WTC11 (cell line): ENCODE measurements around the gene NDUFA3. TPM values are rescaled to one million over a fixed set of nuclear protein-coding genes. Genes with fewer than 3 reads are reported as not detected.
"Not testable (repeated sequence)": the region's sequence is repeated elsewhere in the genome, so short reads cannot be mapped to it uniquely, and the experiment has no call there.

ENCODE experiments used
- ATAC-seq: fragments of 200-7000 bp; cut with Tn5 transposase; 2 replicates; pipeline ENCODE4 v1.10.0; 2021; ENCODE audit warnings: mild to moderate bottlenecking, moderate library complexity
- CTCF ChIA-PET: fragments of 300-600 bp; sonication (Branson Sonifier 250); formaldehyde crosslinking; loops from one replicate; lab custom pipeline; 2021; ENCODE audit warnings: antibody characterized with exemption; lab: Charles Lee
- POLR2A ChIA-PET: fragments of 350-600 bp; sonication (Branson Sonifier 250); formaldehyde crosslinking; loops from one replicate; lab custom pipeline; 2021; ENCODE audit warnings: antibody characterized with exemption; lab: Charles Lee
- DNase-seq: peaks from one replicate; pipeline ENCODE4 v3.0.0; 2021; ENCODE audit warnings: low spot score
- H3K27ac Mint-ChIP-seq: 2 replicates; pipeline ENCODE4 v1.8.0; 2021; ENCODE audit warnings: mixed read lengths
- H3K27me3 Mint-ChIP-seq: 2 replicates; pipeline ENCODE4 v1.8.0; 2021; ENCODE audit warnings: low read depth, mild to moderate bottlenecking, moderate library complexity, mixed read lengths
- H3K36me3 Mint-ChIP-seq: 2 replicates; pipeline ENCODE4 v1.8.0; 2021; ENCODE audit warnings: mixed read lengths
- H3K4me1 Mint-ChIP-seq: 2 replicates; pipeline ENCODE4 v1.8.0; 2022; ENCODE audit warnings: mixed read lengths
- H3K4me3 Mint-ChIP-seq: 2 replicates; pipeline ENCODE4 v1.8.0; 2021; ENCODE audit warnings: mild to moderate bottlenecking, moderate library complexity, mixed read lengths
- H3K9me3 Mint-ChIP-seq: 2 replicates; pipeline ENCODE4 v1.8.0; 2021; ENCODE audit warnings: mixed read lengths
- CBFB ChIP-seq: sonication (generic); formaldehyde crosslinking; IDR thresholded peaks from 2 replicates; pipeline ENCODE4 v1.8.1; 2022; ENCODE audit warnings: mild to moderate bottlenecking, low read depth, missing genetic modification reagents
- KAT7 ChIP-seq: sonication (generic); formaldehyde crosslinking; IDR thresholded peaks from 2 replicates; pipeline ENCODE4 v1.8.1; 2023; ENCODE audit warnings: missing genetic modification reagents, mild to moderate bottlenecking, borderline replicate concordance
- NFYB ChIP-seq: sonication (generic); formaldehyde crosslinking; conservative IDR thresholded peaks from 2 replicates; pipeline ENCODE4 v1.8.0; 2022; ENCODE audit warnings: low read depth, missing genetic modification reagents
- RELA ChIP-seq: sonication (generic); formaldehyde crosslinking; IDR thresholded peaks from 2 replicates; pipeline ENCODE4 v1.8.1; 2022; ENCODE audit warnings: missing genetic modification reagents, mild to moderate bottlenecking, borderline replicate concordance
- SMAD3 ChIP-seq: sonication (generic); formaldehyde crosslinking; IDR thresholded peaks from 2 replicates; pipeline ENCODE4 v1.8.0; 2022; ENCODE audit warnings: missing genetic modification reagents, mild to moderate bottlenecking, borderline replicate concordance
- SMAD4 ChIP-seq: sonication (generic); formaldehyde crosslinking; IDR thresholded peaks from 2 replicates; pipeline ENCODE4 v1.8.0; 2022; ENCODE audit warnings: mild to moderate bottlenecking, missing genetic modification reagents
- SP1 ChIP-seq: sonication (generic); formaldehyde crosslinking; conservative IDR thresholded peaks from 2 replicates; pipeline ENCODE4 v1.8.1; 2022; ENCODE audit warnings: missing genetic modification reagents
- TEAD1 ChIP-seq: sonication (generic); formaldehyde crosslinking; IDR thresholded peaks from 2 replicates; pipeline ENCODE4 v1.8.0; 2022; ENCODE audit warnings: mild to moderate bottlenecking, missing genetic modification reagents
- ZNF121 ChIP-seq: sonication (generic); formaldehyde crosslinking; IDR thresholded peaks from 2 replicates; pipeline ENCODE4 v1.8.0; 2023; ENCODE audit warnings: missing genetic modification reagents
- ZNF138 ChIP-seq: sonication (generic); formaldehyde crosslinking; conservative IDR thresholded peaks from 2 replicates; pipeline ENCODE4 v1.8.1; 2022; ENCODE audit warnings: mild to moderate bottlenecking, moderate library complexity, missing genetic modification reagents
- ZNF219 ChIP-seq: sonication (generic); formaldehyde crosslinking; IDR thresholded peaks from 2 replicates; pipeline ENCODE4 v1.8.0; 2023; ENCODE audit warnings: missing genetic modification reagents, mild to moderate bottlenecking, borderline replicate concordance
- ZNF263 ChIP-seq: sonication (generic); formaldehyde crosslinking; IDR thresholded peaks from 2 replicates; pipeline ENCODE4 v1.8.1; 2022; ENCODE audit warnings: low read depth, mild to moderate bottlenecking, moderate library complexity, missing genetic modification reagents
- ZNF423 ChIP-seq: fragments of 250-450 bp; sonication (Bioruptor Pico); IDR thresholded peaks from 2 replicates; pipeline ENCODE4 v2.1.2; 2022; ENCODE audit warnings: mild to moderate bottlenecking, moderate library complexity
- ZNF671 ChIP-seq: fragments of 250-450 bp; sonication (Bioruptor Pico); IDR thresholded peaks from 2 replicates; pipeline ENCODE4 v1.8.0; 2021; ENCODE audit warnings: mild to moderate bottlenecking
- total RNA-seq: library from RNA; stranded (reverse); gene quantifications from 3 replicates; pipeline ENCODE4 v1.2.3, GENCODE V29; 2021
- TF ChIP-seq, protein P1 (sequence below): sonication (generic); formaldehyde crosslinking; IDR thresholded peaks from 2 replicates; pipeline ENCODE4 v1.8.0; 2022; ENCODE audit warnings: mild to moderate bottlenecking, missing genetic modification reagents
- TF ChIP-seq, protein P2 (sequence below): sonication (generic); formaldehyde crosslinking; IDR thresholded peaks from 2 replicates; pipeline ENCODE4 v1.8.0; 2023; ENCODE audit warnings: missing genetic modification reagents
- TF ChIP-seq, protein P3 (sequence below): sonication (generic); formaldehyde crosslinking; IDR thresholded peaks from 2 replicates; pipeline ENCODE4 v1.8.1; 2023; ENCODE audit warnings: mild to moderate bottlenecking, missing genetic modification reagents
- TF ChIP-seq, protein P4 (sequence below): sonication (generic); formaldehyde crosslinking; IDR thresholded peaks from 2 replicates; pipeline ENCODE4 v1.8.1; 2022; ENCODE audit warnings: low read depth, mild to moderate bottlenecking, moderate library complexity, missing genetic modification reagents, borderline replicate concordance
- TF ChIP-seq, protein P5 (sequence below): sonication (generic); formaldehyde crosslinking; IDR thresholded peaks from 2 replicates; pipeline ENCODE4 v1.8.1; 2022; ENCODE audit warnings: mild to moderate bottlenecking, moderate library complexity, missing genetic modification reagents
- TF ChIP-seq, protein P6 (sequence below): sonication (generic); formaldehyde crosslinking; IDR thresholded peaks from 2 replicates; pipeline ENCODE4 v1.8.0; 2023; ENCODE audit warnings: mild to moderate bottlenecking, missing genetic modification reagents

Gene NDUFA3
- total RNA-seq, 1 experiment from 2014 or later: 181 TPM

DNA sequence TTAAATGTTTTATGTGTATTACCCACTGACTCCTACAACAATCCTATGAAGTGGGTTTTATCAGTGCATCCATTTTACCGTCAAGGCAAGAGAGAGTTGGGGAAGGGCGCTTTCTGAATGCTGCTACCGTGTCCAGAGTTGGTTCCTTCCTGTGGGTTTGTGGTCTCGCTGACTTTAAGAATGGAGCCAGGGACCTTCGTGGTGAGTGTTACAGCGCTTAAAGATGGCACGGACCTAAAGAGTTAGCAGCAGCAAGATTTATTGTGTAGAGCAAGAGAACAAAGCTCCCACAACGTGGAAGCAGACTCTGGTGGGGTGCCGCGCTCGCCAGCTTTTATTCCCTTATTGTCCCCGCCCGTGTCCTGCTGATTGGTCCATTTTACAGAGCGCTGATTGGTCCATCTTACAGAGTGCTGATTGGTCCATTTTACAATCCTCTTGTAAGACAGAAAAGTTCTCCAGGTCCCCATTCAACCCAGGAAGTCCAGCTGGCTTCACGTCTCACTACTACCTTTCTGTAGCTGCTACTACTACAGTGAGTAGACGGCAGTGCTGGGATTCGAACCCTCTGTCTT is 8.1 kb upstream of the NDUFA3 start:
- Mint-ChIP-seq H3K4me3 (peak overlapping the region; percentile 77), H3K27ac (no peak overlapping the region), H3K27me3 (peaks cover 34% of the 10 kb centered on the region)
- CTCF ChIA-PET: interaction anchor here (1.2 to 3.9 kb wide), 5 partner anchors 64 to 301 kb away, joined by 3 to 68 read pairs (median 7); no protein-coding TSS in a partner anchor
- DNase-seq: no peak
- TF ChIP-seq ZNF671 (CRISPR knock-in tag): no peak
- peak; percentile 66 for TF ChIP-seq NFYB (CRISPR knock-in tag)
- TF ChIP-seq, all 79 proteins: peak for 1
- Mint-ChIP-seq H3K36me3 (no peaks in the 10 kb centered on the region; the same call in 1 of the 2 replicates), H3K9me3 (peaks cover 3% of the 10 kb centered on the region; the same call in 1 of the 2 replicates), H3K4me1 (peaks cover 6% of the 10 kb centered on the region)
- ATAC-seq: no peak
- POLR2A ChIA-PET: interaction anchor here (1.3 kb wide), 1 partner anchor 152 kb away, joined by 3 read pairs; no protein-coding TSS in a partner anchor

DNA sequence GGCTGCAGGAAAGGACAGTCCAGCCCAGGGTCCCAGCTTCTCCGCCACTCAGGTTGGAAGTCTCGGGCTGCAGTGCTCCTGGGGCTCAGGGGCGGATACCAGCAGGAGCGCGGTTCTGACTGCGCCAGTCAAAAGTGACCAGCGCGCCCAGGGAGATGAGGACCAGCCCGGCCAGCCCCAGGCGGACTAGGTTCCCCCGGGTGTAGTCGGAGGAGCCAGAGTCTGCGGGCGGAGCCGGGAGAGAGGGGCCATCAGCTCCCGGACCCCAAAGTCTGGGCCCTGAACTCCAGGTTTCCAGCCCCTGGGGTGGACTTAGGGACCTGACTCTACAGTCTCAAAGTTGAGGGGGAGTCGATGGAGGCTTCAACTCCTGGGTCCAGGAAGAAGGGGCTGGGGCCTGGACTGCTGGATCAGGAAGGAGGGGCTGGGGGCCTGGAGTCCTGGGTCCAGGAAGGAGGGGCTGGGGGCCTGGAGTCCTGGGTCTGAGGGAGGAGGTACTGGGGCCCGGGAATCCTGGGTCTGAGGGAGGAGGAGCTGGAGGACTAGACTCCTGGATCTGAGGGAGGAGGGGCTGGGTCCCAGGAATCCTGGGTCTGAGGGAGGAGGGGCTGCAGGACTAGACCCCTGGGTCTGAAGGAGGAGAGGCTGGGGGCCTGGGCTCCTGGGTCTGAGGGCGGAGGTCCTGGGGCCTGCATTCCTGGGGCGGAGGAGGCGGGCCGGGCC is 7.4 kb upstream of the NDUFA3 start:
- Mint-ChIP-seq H3K4me1 (peaks cover 5% of the 10 kb centered on the region), H3K9me3 (peaks cover 3% of the 10 kb centered on the region; the same call in 1 of the 2 replicates), H3K4me3 (peak overlapping the region; percentile 77), H3K36me3 (no peaks in the 10 kb centered on the region; the same call in 1 of the 2 replicates), H3K27me3 (peaks cover 34% of the 10 kb centered on the region), H3K27ac (no peak overlapping the region)
- TF ChIP-seq ZNF263: peak; percentile 90
- no peak for TF ChIP-seq ZNF138 (CRISPR knock-in tag)
- TF ChIP-seq TEAD1 (CRISPR knock-in tag): no peak
- POLR2A ChIA-PET: interaction anchor here (0.6 to 1.3 kb wide), 3 partner anchors 78 to 153 kb away, joined by 3 read pairs; partner anchors contain the start of gene TMC4
- CTCF ChIA-PET: interaction anchor here (0.6 to 3.9 kb wide), 18 partner anchors 8 to 852 kb away, joined by 3 to 68 read pairs (median 3); partner anchors contain the start of genes CNOT3 and NLRP7
- ATAC-seq (no peak), DNase-seq (no peak)

- H3K4me1 Mint-ChIP-seq, H3K9me3 Mint-ChIP-seq, H3K36me3 Mint-ChIP-seq, H3K27ac Mint-ChIP-seq: not testable (repeated sequence)
- peak; percentile 76 for ATAC-seq
- ChIA-PET CTCF (interaction anchor here (0.6 to 3.9 kb wide), 21 partner anchors 9 to 851 kb away, joined by 3 to 68 read pairs (median 3); partner anchors contain the start of genes CNOT3, NLRP7 and VSTM1), POLR2A (interaction anchor here (0.6 to 1.3 kb wide), 3 partner anchors 77 to 154 kb away, joined by 3 read pairs; partner anchors contain the start of gene TMC4)
- H3K4me3 Mint-ChIP-seq: peak overlapping the region; percentile 77
- peaks cover 34% of the 10 kb centered on the region for H3K27me3 Mint-ChIP-seq
- DNase-seq: peak; percentile 60
- TF ChIP-seq, protein P1, sequence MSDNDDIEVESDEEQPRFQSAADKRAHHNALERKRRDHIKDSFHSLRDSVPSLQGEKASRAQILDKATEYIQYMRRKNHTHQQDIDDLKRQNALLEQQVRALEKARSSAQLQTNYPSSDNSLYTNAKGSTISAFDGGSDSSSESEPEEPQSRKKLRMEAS (CRISPR knock-in tag): peak; percentile 94
- TF ChIP-seq SP1 (CRISPR knock-in tag) (peak; percentile 44; the same call in 1 of the 2 replicates), RELA (CRISPR knock-in tag) (peak; percentile 93; the same call in 1 of the 2 replicates), CBFB (CRISPR knock-in tag) (0 out of 2 replicates have a peak, but pooled peaks have one; percentile 36), ZNF219 (CRISPR knock-in tag) (peak; percentile 89; the same call in 1 of the 2 replicates), SMAD4 (CRISPR knock-in tag) (peak; percentile 64; the same call in 1 of the 2 replicates), KAT7 (CRISPR knock-in tag) (peak; percentile 74; the same call in 1 of the 2 replicates), ZNF423 (0 out of 2 replicates have a peak, but pooled peaks have one; percentile 28), SMAD3 (peak; percentile 69; the same call in 1 of the 2 replicates), ZNF121 (peak; percentile 63; the same call in 1 of the 2 replicates)
- TF ChIP-seq, protein P2, sequence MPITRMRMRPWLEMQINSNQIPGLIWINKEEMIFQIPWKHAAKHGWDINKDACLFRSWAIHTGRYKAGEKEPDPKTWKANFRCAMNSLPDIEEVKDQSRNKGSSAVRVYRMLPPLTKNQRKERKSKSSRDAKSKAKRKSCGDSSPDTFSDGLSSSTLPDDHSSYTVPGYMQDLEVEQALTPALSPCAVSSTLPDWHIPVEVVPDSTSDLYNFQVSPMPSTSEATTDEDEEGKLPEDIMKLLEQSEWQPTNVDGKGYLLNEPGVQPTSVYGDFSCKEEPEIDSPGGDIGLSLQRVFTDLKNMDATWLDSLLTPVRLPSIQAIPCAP (CRISPR knock-in tag): peak; percentile 73; the same call in 1 of the 2 replicates
- TF ChIP-seq, protein P3, sequence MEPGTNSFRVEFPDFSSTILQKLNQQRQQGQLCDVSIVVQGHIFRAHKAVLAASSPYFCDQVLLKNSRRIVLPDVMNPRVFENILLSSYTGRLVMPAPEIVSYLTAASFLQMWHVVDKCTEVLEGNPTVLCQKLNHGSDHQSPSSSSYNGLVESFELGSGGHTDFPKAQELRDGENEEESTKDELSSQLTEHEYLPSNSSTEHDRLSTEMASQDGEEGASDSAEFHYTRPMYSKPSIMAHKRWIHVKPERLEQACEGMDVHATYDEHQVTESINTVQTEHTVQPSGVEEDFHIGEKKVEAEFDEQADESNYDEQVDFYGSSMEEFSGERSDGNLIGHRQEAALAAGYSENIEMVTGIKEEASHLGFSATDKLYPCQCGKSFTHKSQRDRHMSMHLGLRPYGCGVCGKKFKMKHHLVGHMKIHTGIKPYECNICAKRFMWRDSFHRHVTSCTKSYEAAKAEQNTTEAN (CRISPR knock-in tag): peak; percentile 89; the same call in 1 of the 2 replicates
- TF ChIP-seq, protein P4, sequence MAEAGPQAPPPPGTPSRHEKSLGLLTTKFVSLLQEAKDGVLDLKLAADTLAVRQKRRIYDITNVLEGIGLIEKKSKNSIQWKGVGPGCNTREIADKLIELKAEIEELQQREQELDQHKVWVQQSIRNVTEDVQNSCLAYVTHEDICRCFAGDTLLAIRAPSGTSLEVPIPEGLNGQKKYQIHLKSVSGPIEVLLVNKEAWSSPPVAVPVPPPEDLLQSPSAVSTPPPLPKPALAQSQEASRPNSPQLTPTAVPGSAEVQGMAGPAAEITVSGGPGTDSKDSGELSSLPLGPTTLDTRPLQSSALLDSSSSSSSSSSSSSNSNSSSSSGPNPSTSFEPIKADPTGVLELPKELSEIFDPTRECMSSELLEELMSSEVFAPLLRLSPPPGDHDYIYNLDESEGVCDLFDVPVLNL (CRISPR knock-in tag): peak; percentile 58; the same call in 1 of the 2 replicates
- TF ChIP-seq, protein P5, sequence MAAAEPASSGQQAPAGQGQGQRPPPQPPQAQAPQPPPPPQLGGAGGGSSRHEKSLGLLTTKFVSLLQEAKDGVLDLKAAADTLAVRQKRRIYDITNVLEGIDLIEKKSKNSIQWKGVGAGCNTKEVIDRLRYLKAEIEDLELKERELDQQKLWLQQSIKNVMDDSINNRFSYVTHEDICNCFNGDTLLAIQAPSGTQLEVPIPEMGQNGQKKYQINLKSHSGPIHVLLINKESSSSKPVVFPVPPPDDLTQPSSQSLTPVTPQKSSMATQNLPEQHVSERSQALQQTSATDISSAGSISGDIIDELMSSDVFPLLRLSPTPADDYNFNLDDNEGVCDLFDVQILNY (CRISPR knock-in tag): 0 out of 2 replicates have a peak, but pooled peaks have one; percentile 61
- TF ChIP-seq, protein P6, sequence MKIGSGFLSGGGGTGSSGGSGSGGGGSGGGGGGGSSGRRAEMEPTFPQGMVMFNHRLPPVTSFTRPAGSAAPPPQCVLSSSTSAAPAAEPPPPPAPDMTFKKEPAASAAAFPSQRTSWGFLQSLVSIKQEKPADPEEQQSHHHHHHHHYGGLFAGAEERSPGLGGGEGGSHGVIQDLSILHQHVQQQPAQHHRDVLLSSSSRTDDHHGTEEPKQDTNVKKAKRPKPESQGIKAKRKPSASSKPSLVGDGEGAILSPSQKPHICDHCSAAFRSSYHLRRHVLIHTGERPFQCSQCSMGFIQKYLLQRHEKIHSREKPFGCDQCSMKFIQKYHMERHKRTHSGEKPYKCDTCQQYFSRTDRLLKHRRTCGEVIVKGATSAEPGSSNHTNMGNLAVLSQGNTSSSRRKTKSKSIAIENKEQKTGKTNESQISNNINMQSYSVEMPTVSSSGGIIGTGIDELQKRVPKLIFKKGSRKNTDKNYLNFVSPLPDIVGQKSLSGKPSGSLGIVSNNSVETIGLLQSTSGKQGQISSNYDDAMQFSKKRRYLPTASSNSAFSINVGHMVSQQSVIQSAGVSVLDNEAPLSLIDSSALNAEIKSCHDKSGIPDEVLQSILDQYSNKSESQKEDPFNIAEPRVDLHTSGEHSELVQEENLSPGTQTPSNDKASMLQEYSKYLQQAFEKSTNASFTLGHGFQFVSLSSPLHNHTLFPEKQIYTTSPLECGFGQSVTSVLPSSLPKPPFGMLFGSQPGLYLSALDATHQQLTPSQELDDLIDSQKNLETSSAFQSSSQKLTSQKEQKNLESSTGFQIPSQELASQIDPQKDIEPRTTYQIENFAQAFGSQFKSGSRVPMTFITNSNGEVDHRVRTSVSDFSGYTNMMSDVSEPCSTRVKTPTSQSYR: 0 out of 2 replicates have a peak, but pooled peaks have one; percentile 25
Measured at GRCh38 chr19:54095859-54096616, 6.6 kb upstream of the NDUFA3 start.
